Measurements from ENCODE around the gene HPCAL1.
"Not testable (repeated sequence)": the region's sequence is repeated elsewhere in the genome, so short reads cannot be mapped to it uniquely, and the experiment has no call there.

Gene HPCAL1

DNA sequence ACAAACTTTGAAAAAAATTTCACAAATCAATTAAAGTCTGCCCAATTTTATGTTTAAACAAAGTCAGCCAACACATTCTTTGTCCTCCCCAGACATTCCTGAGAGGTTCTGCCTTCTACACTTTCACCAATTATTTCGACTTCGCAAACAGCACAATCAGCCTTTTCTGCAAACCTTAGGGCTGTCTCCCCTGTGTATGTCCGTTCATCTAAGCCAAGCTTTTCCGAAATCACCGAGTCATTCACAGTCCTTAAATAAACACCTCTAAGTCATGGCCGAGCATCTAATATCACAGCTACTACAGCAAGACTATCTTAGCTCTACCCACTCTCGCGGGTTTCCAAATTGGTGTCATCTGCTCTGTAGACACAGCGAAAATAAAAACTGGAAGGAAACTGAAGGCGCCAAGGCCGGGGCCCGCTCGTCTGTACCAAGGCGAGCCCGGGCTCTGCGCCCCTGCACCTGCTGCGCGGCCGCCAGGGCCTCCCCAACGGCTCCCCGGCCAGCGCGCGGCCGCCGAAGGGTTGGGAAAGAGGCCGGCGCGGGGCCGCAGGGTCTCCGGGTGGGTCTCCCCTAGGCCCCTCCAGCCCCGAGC, 144.7 kb downstream of the HPCAL1 start:
- DNase-seq = peak in 1 of 2 donors; percentile 48

- DNase-seq = peak; percentile 88 to 90
Observed at GRCh38 chr2:10447895-10448575, 145.3 kb downstream of the HPCAL1 start, which contains the start of gene ODC1. Gene ODC1, minus strand, starts transcription at chr2:10448327. Its CDS starts 3,295 bp downstream, at chr2:10445032.

GRCh38 chr2:10448576-10449485, 146.1 kb downstream of the HPCAL1 start:
- DNase-seq = no peak

GRCh38 chr2:10449486-10449831, 146.8 kb downstream of the HPCAL1 start:
- no peak for DNase-seq

DNA sequence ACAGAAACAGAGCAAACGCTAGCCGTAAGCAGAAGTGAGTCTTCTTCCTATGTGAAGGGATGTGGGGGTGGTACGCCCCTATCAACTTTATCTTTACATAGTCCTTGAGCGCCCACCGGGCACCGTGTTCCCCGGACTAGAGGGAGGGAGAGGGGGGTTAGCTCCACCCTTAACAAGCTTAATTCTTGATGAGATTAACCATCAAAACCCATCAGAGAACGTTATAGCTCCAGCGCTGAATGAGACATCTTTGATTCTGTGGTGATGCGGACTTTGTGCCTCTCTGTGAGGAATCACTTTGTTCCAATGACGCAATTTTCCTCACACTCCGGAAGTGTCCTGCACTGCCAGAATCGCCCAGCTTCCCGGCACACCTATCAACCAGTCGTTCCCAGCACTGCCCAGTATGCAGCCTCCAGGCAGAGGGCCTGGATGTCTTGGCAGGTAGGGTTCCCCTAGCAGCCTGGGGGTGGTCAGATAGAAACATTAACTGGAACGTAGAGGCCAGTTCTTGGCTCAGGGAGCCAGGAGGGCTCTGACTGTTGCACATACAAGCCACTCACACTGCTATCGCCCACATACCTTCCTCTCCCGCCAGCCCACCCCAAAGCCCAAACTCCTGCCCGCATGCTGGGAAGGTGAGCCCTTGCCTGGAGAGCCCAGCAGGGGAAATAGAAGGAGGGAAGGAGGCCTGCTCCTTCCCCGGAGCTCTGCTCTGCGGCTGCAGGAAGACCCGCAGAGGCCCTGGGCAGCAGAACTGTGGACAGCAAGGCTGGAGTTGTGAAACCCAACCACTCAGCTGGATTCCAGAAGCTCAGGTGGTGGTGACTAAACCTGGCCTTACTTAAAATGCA, 147.4 kb downstream of the HPCAL1 start:
- DNase-seq = no peak

- no peak for DNase-seq
Observed at GRCh38 chr2:10451819-10452218, 149.1 kb downstream of the HPCAL1 start.

GRCh38 chr2:10452312-10452711, 149.6 kb downstream of the HPCAL1 start:
- DNase-seq = no peak

- DNase-seq = no peak
Observed at GRCh38 chr2:10452956-10453904, 150.5 kb downstream of the HPCAL1 start.

DNA sequence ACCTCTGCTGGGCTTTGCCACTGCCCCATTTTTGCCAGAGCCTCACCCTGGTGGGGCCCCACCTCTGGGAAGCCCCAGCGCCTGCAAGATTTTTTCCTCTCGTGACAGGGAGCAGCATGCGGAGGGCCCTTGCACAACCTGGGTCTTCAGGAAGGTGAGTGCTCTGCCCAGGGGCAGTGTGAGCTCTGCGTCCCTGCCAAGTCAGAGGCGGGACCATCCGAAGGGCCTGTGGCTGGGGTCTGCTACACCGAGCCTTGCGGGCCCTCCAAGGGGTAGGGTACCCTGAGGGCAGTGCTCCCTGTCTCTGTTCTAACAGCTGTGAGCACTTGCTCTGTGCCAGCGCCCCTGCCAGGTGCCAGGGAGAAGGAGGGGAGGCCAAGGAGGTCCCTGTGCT, 151.2 kb downstream of the HPCAL1 start:
- DNase-seq = no peak

DNA sequence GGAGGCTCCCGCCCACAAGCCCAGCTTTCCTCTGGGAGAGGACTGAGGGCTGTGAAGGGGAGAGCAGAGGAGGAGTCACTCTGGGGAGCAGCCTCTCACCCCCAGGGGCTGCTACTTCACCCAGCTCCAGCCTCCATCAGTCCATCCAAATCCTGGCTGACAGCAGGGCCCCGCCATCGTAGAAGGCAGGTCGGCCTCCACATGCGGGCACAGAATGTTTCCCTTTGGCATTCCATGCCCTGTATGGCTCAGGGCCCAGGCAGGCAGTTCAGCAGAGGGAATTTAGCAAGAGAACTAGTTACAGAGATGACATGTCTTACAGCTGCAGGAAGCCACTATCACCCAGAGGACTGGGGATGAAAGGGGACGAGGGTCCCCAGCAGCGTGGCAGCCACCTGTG, 151.8 kb downstream of the HPCAL1 start:
- DNase-seq = no peak

DNA sequence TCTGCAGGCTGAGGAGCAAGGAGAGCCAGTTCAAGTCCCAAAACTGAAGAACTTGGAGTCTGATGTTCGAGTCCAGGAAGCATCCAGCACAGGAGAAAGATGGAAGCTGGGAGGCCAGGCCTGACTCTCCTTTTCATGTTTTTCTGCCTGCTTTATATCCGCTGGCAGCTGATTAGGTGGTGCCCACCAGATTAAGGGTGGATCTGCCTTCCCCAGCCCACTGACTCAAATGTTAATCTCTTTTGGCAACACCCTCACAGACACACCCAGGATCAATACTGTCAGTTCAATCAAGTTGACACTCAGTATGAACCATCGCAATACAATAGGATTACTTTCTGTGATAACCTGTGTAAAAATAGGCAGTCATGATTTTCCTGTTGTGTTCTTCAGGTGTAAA, 154.5 kb downstream of the HPCAL1 start:
- DNase-seq = not testable (repeated sequence)

DNA sequence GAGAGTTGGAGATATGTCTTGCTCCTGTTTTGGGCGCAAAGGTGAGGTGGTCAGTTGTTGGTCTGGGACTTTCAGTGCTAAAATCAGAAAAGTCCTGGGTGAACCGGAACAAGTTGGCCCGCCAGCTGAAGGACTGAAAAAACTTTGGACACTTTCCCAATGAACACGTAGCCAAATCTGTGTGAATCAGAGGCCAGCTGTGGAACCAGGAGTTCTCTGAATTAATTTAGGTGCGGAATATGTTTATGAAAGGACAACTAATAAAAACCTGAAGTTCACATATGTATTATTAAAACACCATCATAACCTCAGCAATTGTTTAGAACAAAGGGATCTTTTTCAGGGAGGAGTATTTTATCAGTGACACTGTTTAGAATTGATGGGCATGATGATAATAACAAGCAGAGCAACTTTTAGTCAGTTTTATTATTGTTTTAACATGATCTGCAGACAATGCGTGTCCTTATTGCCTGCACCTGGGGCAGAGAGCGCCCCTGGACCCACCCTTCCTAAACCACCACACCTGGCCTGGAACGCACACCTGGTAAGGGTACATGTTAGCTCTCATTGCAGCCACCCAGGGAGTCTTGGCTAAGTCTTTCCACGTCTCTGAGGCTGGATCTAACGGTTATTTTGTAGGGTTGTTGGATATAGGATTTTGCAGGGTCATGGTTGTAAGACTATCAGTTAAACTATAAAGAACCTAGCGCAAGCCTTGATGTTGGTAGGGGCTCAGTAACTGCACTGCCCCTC, 155.3 kb downstream of the HPCAL1 start:
- no peak for DNase-seq

DNA sequence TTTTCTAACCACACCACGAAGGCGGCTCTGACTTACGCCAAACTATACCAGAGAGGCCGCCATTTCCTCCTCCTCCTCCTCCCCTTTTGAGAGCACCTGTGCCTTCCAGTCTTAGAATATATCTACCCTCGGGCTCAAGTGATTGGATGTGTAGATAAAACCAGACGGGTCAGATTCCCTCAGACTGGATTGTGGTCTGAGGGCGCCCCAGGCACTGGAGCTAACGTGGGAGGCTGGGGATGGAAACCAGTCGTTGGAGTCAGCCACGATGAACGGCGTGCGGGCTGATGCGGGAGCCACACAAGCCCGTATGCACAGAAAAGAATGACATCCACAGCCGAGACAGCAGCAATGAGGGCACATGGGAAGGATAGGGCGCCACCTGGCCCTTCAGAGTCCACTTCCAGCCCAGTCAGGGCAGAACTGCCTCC, 157.7 kb downstream of the HPCAL1 start:
- DNase-seq = no peak

DNA sequence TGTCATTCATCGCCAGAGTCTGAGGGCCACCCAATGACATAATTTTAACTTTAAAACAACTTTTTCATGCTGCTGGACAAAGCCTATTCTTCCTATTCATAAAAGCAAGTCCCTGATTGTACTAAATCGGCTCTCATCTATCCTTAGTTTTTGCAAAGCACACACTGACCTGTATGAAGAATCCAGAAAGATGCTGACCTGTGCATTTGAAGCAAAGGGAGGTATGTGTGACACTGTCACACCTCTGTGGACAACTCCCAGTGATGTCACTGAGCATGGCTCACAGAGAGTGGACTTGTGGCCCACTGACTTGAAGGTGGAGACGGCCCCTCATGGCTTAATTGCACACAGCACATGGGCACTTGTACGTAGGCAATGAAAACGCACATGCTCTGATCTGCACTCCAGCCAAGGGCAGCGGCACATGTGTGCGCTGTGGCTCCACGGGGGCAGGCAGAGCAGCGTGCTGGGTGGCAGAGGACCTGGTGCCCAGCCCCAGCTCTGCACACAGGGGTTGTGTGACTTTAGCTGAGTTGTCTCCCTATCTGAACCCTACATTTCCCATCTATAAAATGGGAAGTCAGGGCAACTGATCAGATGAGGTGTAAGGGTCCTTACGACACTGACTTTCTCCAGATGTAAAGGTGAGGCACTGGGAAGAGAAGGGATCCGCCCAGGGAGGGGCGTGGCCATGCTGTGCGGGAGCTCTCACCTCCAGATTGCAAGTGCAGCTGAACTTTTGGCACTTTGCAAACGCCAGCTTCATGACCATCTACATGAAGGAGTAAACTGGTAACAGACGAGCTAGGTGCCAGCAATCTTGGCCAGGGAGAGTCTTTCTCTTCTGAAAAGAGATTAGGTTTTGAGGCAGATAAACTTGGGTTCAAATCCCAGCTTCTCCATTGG, 159.7 kb downstream of the HPCAL1 start:
- no peak for DNase-seq

- DNase-seq = no peak
Observed at GRCh38 chr2:10465910-10466309, 163.2 kb downstream of the HPCAL1 start.

DNA sequence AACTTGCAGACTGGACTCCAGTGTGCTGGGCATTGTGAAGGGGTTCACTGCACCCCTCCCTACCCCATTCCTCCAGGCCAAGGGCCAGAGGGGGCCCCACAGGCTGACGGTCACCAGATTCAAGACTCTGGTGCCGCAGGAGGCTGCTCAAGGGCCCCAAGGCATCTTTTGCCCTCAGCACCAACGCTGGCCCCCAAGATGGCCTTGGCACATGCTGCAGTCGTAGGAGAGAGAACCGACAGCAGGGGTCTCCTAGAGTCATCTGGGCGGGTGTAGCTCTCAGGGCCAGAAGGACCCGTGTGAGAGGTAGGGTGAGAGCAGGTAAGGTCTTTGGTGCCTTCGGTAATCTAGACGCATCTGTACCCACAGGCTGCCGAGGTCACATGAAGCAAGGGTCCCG, 164.1 kb downstream of the HPCAL1 start:
- no peak for DNase-seq

GRCh38 chr2:10467401-10467800, 164.7 kb downstream of the HPCAL1 start:
- DNase-seq = no peak

DNA sequence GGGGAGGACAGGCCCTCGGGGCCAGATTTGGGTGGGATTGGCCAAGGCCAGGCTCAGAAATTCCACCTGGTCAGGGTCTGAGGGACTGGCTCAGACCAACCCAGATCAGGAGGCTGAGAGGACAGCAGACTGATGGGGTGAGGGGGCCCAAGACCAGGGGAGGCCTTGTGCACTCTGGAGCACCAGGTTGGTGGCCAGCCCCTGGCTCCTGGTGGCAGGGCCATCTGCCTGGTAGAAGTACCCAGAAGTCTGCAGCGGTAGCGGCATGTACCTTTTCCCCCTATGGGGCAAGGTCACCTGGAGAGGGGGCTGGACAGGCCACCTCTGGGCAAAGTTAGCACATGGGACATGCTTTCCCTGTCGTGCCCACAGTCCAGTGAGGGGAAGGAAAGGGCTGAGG, 166.6 kb downstream of the HPCAL1 start:
- DNase-seq = no peak

GRCh38 chr2:10469955-10470608, 167.4 kb downstream of the HPCAL1 start:
- DNase-seq = no peak
